Activated CD8-positive, alpha-beta memory T cell treated with anti-CD3 and anti-CD28 coated beads, Interleukin-2, amount 10 ng/mL, durations not matched to agents 7 days and 5 days (primary cell): ENCODE measurements around the gene ZKSCAN3. TPM values are rescaled to one million over a fixed set of nuclear protein-coding genes. Genes with fewer than 3 reads are reported as not detected.
"Not testable (repeated sequence)": the region's sequence is repeated elsewhere in the genome, so short reads cannot be mapped to it uniquely, and the experiment has no call there.

ENCODE experiments used
- ATAC-seq: fragments of 150-1000 bp; cut with Tn5 transposase; one replicate; pipeline ENCODE4 v1.10.0; 2021; ENCODE audit warnings: moderate library complexity
- CTCF ChIA-PET: fragments of 350-600 bp; sonication (Branson Sonifier 250); formaldehyde crosslinking; loops from one replicate; lab custom pipeline; 2021; ENCODE audit warnings: antibody characterized with exemption; lab: Charles Lee
- DNase-seq: peaks from one replicate; pipeline ENCODE4 v3.0.0-alpha.2; 2020
- H3K27ac Mint-ChIP-seq: one replicate; pipeline ENCODE4 v1.8.0; 2021; ENCODE audit warnings: mild to moderate bottlenecking, mixed read lengths
- H3K27me3 Mint-ChIP-seq: one replicate; pipeline ENCODE4 v1.8.0; 2021; ENCODE audit warnings: mixed read lengths
- H3K36me3 Mint-ChIP-seq: one replicate; pipeline ENCODE4 v1.8.0; 2021; ENCODE audit warnings: mild to moderate bottlenecking, mixed read lengths
- H3K4me1 Mint-ChIP-seq: one replicate; pipeline ENCODE4 v1.8.0; 2021; ENCODE audit warnings: mixed read lengths
- H3K4me3 Mint-ChIP-seq: one replicate; pipeline ENCODE4 v1.8.0; 2021; ENCODE audit warnings: mild to moderate bottlenecking, moderate library complexity, mixed read lengths
- H3K9me3 Mint-ChIP-seq: one replicate; pipeline ENCODE4 v1.8.0; 2022; ENCODE audit warnings: low read depth, mixed read lengths
- total RNA-seq, 2 experiments: library from RNA; stranded (reverse); gene quantifications; one replicate each; pipeline ENCODE4 v1.2.3, GENCODE V29; 2021

The ZKSCAN3 gene
- 1 to 10 TPM; 4.1 to 5.5 TPM for total RNA-seq

DNA sequence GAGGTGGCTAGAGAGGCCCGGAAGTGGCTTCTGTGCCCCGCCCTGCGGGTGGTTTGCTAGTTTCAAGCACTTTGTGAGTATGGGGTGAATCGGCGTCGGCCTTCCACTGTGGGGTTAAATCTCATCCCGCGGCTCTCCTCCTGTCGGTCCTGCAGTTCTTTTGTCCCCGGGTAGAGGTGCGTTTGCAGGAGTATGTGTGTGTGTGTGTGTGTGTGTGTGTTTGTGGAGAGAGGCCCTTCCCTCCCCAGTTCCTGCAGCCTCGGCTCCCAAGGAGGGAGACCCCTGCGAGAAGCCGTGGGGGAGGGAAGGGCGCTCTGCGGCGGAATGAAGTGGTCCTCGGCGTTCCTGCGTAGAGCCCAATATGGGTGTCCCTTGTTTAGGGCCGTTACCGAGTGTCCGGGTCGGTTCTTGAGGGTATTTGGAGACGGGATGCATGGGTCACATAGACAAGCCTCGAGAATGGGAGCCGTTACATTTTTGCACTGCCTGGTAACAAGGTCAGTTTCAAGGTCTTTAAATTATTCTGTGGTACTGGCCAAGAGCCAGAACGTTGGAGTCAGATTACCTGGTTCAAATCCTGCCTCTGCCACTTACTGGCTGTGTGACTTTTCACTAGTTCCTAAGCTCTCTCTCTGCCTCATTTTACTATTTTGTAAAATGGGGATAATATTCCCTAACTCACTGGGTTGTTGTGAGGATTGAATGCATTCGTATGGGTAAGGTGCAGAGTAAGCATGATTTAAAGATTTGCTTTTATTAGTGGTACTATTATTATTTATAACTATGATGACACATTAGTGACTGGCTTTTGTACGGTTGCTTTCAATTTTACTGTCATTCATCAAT, at the start of gene ZKSCAN3:
ZKSCAN3 (plus strand) TSS at position 56 of the 846 bp plus-strand sequence. CDS start 9,640 bp downstream, outside the sequence.
- Mint-ChIP-seq H3K27me3 (peaks cover 23% of the 10 kb centered on the region), H3K36me3 (peaks cover 6% of the 10 kb centered on the region)
- CTCF ChIA-PET: interaction anchor here (1.0 to 1.7 kb wide), 3 partner anchors 14 to 214 kb away, joined by 3 to 4 read pairs (median 3); partner anchors contain the start of gene ZSCAN31

DNA sequence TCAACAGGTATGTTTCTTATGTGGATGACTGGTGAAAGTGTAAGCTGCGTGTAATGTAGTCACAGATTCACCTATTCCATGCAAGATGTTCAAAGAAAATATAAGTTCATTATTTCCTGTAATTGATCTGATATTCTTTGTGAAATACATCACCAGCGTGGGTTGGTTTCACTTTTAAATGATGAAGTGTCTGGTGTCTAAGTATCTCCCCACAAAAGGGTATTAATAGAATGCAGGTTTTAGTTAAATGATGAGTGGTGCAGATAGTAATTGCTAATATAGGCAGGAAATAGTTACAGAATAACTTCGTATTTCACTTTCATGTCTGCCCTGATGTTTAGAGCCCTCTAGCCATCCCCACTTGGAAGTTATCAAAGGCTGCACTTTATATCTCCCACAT, 46.2 kb upstream of the ZKSCAN3 start:
- Mint-ChIP-seq H3K4me3 (peak overlapping the region; percentile 10), H3K36me3 (peaks cover 20% of the 10 kb centered on the region), H3K27ac (no peak overlapping the region), H3K27me3 (peaks cover 3% of the 10 kb centered on the region), H3K9me3 (peaks cover 4% of the 10 kb centered on the region), H3K4me1 (peaks cover 15% of the 10 kb centered on the region)
- DNase-seq (no peak), ATAC-seq (peak; percentile 36)
- CTCF ChIA-PET: no interaction called here

More for the DNA sequence above, at the start of gene ZKSCAN3:
- ATAC-seq: peak; percentile 100
- DNase-seq: peak; percentile 95
- H3K9me3 Mint-ChIP-seq: no peaks in the 10 kb centered on the region
- H3K27ac Mint-ChIP-seq: peak within 1 kb of the TSS; percentile 96
- H3K4me1 Mint-ChIP-seq: peaks cover 24% of the 10 kb centered on the region
- peak within 1 kb of the TSS; percentile 95 for H3K4me3 Mint-ChIP-seq

DNA sequence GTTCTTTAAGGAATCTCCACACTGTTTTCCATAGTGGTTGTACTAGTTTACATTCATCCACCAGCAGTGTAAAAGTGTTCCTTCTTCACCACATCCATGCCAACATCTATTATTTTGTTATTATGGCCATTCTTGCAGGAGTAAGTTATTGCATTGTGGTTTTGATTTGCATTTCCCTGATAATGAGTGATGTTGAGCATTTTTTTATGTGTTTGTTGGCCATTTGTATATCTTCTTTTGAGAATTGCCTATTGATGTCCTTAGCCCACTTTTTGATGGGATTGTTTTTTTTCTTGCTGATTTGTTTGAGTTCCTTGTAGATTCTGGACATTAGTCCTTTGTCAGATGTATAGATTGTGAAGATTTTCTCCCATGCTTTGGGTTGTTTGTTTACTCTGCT, 43.4 kb upstream of the ZKSCAN3 start:
- ATAC-seq: not testable (repeated sequence)
- H3K36me3 Mint-ChIP-seq: peaks cover 11% of the 10 kb centered on the region

GRCh38 chr6:28311139-28311823, 38.5 kb upstream of the ZKSCAN3 start:
- DNase-seq (no peak), ATAC-seq (no peak)
- Mint-ChIP-seq H3K27ac (no peak overlapping the region), H3K4me3 (no peak overlapping the region), H3K4me1 (no peaks in the 10 kb centered on the region), H3K27me3 (peaks cover 12% of the 10 kb centered on the region), H3K36me3 (peaks cover 3% of the 10 kb centered on the region), H3K9me3 (peaks cover 3% of the 10 kb centered on the region)
- CTCF ChIA-PET: no interaction called here

More for the DNA sequence above, 43.4 kb upstream of the ZKSCAN3 start:
- H3K27ac Mint-ChIP-seq, H3K4me3 Mint-ChIP-seq, H3K9me3 Mint-ChIP-seq, CTCF ChIA-PET, DNase-seq, H3K27me3 Mint-ChIP-seq: not testable (repeated sequence)
- peaks cover 15% of the 10 kb centered on the region for H3K4me1 Mint-ChIP-seq

DNA sequence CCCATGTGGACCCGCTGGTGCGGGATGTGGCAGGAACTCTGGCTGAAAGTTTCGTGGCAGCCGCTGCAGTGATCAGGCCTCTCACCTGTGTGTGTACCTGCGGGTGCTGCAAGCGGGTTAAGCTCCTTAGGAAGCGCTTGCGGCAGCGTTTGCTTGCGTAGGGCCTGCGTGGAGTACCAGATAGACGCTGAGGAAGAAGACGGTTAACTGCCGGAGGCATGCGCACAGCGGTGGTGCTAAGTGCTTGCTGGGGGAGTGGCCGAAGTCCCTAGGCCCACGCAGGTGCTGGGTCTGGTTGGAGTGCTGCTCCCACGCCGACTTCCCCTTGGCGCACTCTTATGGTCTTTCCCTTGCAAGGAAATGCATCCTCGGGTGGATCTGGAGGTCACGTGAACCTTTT, 36.8 kb upstream of the ZKSCAN3 start:
- ATAC-seq: no peak
- Mint-ChIP-seq H3K27ac (no peak overlapping the region), H3K36me3 (no peaks in the 10 kb centered on the region), H3K9me3 (no peaks in the 10 kb centered on the region), H3K4me1 (no peaks in the 10 kb centered on the region), H3K4me3 (no peak overlapping the region), H3K27me3 (peaks cover 17% of the 10 kb centered on the region)
- CTCF ChIA-PET: no interaction called here
- no peak for DNase-seq

DNA sequence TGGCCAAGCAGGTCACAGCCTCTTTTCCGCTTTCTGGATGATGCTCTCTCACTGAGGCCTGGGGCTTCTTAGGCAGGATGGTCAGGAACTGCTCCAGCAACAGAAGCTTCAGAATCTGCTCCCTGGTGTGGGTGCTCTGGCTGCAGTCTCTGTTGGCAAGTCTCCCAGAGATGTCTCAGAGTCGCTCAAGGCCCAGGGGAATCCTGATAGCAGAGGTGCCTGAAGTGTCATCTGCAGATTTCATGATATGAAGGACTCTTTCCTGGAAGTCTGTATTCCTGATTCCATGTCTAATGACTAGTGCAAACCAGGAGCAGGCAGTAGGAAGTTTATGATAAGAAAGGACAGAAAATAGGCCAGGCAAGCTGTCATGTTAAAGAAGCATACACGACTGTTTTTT, 34.1 kb upstream of the ZKSCAN3 start:
- Mint-ChIP-seq H3K9me3 (no peaks in the 10 kb centered on the region), H3K27ac (no peak overlapping the region), H3K27me3 (peaks cover 8% of the 10 kb centered on the region), H3K4me1 (no peaks in the 10 kb centered on the region), H3K4me3 (no peak overlapping the region), H3K36me3 (no peaks in the 10 kb centered on the region)
- CTCF ChIA-PET: interaction anchor here (1.1 kb wide), 1 partner anchor 29 kb away, joined by 3 read pairs; no protein-coding TSS in a partner anchor
- no peak for ATAC-seq
- no peak for DNase-seq

GRCh38 chr6:28317866-28318265, 31.9 kb upstream of the ZKSCAN3 start:
- H3K4me1 Mint-ChIP-seq, H3K9me3 Mint-ChIP-seq, ATAC-seq, H3K36me3 Mint-ChIP-seq, H3K4me3 Mint-ChIP-seq, DNase-seq, H3K27ac Mint-ChIP-seq, CTCF ChIA-PET: not testable (repeated sequence)
- peaks cover 11% of the 10 kb centered on the region for H3K27me3 Mint-ChIP-seq

- DNase-seq (no peak), ATAC-seq (no peak)
- Mint-ChIP-seq H3K4me3 (no peak overlapping the region), H3K36me3 (peaks cover 15% of the 10 kb centered on the region), H3K27me3 (peaks cover 3% of the 10 kb centered on the region), H3K27ac (no peak overlapping the region), H3K9me3 (peaks cover 16% of the 10 kb centered on the region), H3K4me1 (no peaks in the 10 kb centered on the region)
- CTCF ChIA-PET: no interaction called here
Observed at GRCh38 chr6:28322661-28323060, 27.1 kb upstream of the ZKSCAN3 start.

- ATAC-seq: no peak
Observed at GRCh38 chr6:28323813-28324424, 25.8 kb upstream of the ZKSCAN3 start.

DNA sequence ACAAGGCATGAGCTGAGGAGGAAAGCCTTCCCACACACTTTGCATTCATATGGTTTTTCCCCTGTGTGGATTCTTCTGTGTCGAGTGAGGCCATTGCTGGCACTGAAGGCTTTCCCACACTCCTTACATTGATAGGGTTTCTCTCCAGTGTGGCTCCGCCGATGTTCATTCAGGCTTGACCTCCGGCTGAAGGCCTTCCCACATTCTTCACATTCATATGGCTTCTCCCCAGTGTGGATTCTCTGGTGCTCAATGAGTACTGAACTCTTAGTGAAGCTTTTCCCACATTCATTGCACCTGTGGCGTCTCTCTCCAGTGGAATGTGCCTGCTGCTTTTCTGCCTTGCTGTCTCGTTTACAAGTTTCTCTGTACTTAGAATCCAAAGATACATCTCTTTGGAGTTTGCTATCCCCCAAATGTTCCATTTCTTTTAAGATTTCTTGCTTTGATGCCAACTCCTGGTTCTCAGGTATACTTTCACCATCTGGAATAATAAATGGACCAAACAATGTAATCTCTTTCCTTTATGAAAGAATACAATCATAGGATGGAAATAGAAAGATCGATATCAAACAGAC, 23.3 kb upstream of the ZKSCAN3 start:
- no peaks in the 10 kb centered on the region for H3K27me3 Mint-ChIP-seq
- ATAC-seq (no peak), DNase-seq (no peak)
- peaks cover 18% of the 10 kb centered on the region for H3K9me3 Mint-ChIP-seq
- no peak overlapping the region for H3K27ac Mint-ChIP-seq
- H3K4me1 Mint-ChIP-seq: no peaks in the 10 kb centered on the region
- H3K4me3 Mint-ChIP-seq: no peak overlapping the region
- H3K36me3 Mint-ChIP-seq: peaks cover 18% of the 10 kb centered on the region
- CTCF ChIA-PET: no interaction called here

More at GRCh38 chr6:28323813-28324424, 25.8 kb upstream of the ZKSCAN3 start:
- Mint-ChIP-seq H3K9me3 (peaks cover 18% of the 10 kb centered on the region), H3K36me3 (peaks cover 17% of the 10 kb centered on the region), H3K27ac (no peak overlapping the region), H3K4me1 (no peaks in the 10 kb centered on the region), H3K4me3 (no peak overlapping the region), H3K27me3 (peaks cover 3% of the 10 kb centered on the region)
- CTCF ChIA-PET: no interaction called here
- DNase-seq: no peak

- CTCF ChIA-PET: interaction anchor here (1.1 kb wide), 1 partner anchor 26 kb away, joined by 3 read pairs; no protein-coding TSS in a partner anchor
- ATAC-seq: no peak
Observed at GRCh38 chr6:28330041-28330440, 19.7 kb upstream of the ZKSCAN3 start.

DNA sequence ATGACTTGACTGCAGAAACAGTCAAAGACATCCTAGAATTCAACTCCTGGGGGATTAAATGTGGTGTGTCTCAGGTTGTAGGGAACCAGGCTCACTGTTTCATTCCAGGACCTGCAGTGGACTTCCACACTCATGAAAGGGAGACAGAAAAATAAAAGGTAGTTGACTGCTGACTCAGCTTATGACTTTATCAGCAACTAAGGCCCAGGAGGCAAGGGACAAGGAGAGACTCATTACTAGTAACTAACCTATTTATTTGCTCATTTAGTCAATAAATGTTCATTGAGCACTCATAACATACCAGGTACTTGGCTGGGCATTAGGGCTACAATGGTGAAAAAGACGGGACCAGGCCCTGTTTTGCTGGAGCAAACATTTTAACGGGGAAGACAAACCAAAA, 16.7 kb upstream of the ZKSCAN3 start:
- no peak for ATAC-seq
- H3K27me3 Mint-ChIP-seq: no peaks in the 10 kb centered on the region
- no peak overlapping the region for H3K4me3 Mint-ChIP-seq
- no peak overlapping the region for H3K27ac Mint-ChIP-seq
- DNase-seq: no peak
- CTCF ChIA-PET: no interaction called here
- no peaks in the 10 kb centered on the region for H3K9me3 Mint-ChIP-seq
- H3K36me3 Mint-ChIP-seq: peaks cover 4% of the 10 kb centered on the region
- peaks cover 3% of the 10 kb centered on the region for H3K4me1 Mint-ChIP-seq

More at GRCh38 chr6:28330041-28330440, 19.7 kb upstream of the ZKSCAN3 start:
- DNase-seq: no peak
- Mint-ChIP-seq H3K27ac (no peak overlapping the region), H3K4me1 (peaks cover 3% of the 10 kb centered on the region), H3K27me3 (no peaks in the 10 kb centered on the region), H3K9me3 (peaks cover 15% of the 10 kb centered on the region), H3K4me3 (no peak overlapping the region), H3K36me3 (peaks cover 15% of the 10 kb centered on the region)

DNA sequence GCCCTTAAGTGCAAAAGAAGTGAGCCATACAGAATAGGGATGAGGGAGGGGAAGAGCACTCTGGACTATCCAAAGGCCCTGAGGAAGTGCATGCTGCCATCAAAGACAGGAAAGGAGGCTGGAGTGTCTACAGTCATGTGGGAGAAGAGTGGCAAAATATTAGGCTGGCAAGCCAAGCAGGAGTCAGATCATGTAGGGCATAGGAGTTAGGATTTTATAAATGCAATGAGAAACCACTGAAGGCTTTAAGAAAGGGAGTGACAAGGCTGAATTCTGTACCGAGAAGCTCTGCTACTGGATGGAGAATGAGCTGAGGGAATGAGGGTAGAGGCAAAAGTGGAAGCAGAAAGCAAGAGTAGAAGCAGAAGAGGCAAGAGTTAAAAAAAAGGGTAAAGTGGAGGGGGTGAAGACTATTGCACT, 16.1 kb upstream of the ZKSCAN3 start:
- DNase-seq (no peak), ATAC-seq (no peak)
- H3K4me3 Mint-ChIP-seq: no peak overlapping the region
- no peak overlapping the region for H3K27ac Mint-ChIP-seq
- CTCF ChIA-PET: interaction anchor here (3.8 kb wide), 1 partner anchor 22 kb away, joined by 18 read pairs; no protein-coding TSS in a partner anchor
- H3K9me3 Mint-ChIP-seq: no peaks in the 10 kb centered on the region
- H3K36me3 Mint-ChIP-seq: peaks cover 4% of the 10 kb centered on the region
- H3K27me3 Mint-ChIP-seq: no peaks in the 10 kb centered on the region
- H3K4me1 Mint-ChIP-seq: peaks cover 3% of the 10 kb centered on the region
